DMS114 treated with DMSO at 0.1 percent for 48 hours (cell line): Measurements from ENCODE around the gene DENND6B.
"Not testable (repeated sequence)": the region's sequence is repeated elsewhere in the genome, so short reads cannot be mapped to it uniquely, and the experiment has no call there.

ENCODE experiments used
- DNase-seq: peaks from one replicate; lab custom pipeline; 2025; ENCODE audit not compliant: unreplicated experiment; lab: John Stamatoyannopoulos, UW

The DENND6B gene

GRCh38 chr22:50273781-50274180, 53.0 kb downstream of the DENND6B start:
- not testable (repeated sequence) for DNase-seq

GRCh38 chr22:50273352-50273751, 53.5 kb downstream of the DENND6B start:
- not testable (repeated sequence) for DNase-seq

- no peak for DNase-seq
Measured at GRCh38 chr22:50272044-50272802, 54.6 kb downstream of the DENND6B start.

GRCh38 chr22:50271519-50271970, 55.3 kb downstream of the DENND6B start:
- peak; percentile 27 for DNase-seq

GRCh38 chr22:50270666-50271394, 56.0 kb downstream of the DENND6B start:
- DNase-seq: no peak

GRCh38 chr22:50269970-50270665, 56.7 kb downstream of the DENND6B start, which contains the start of gene MAPK11:
Gene MAPK11 (minus strand): TSS chr22:50270380. CDS start chr22:50270292, 88 bp downstream.
- DNase-seq: peak; percentile 15

- DNase-seq: no peak
Measured at GRCh38 chr22:50269573-50269969, 57.2 kb downstream of the DENND6B start.

- DNase-seq: no peak
Measured at GRCh38 chr22:50268655-50269113, 58.1 kb downstream of the DENND6B start.

GRCh38 chr22:50267591-50268390, 59.0 kb downstream of the DENND6B start:
- DNase-seq: no peak

GRCh38 chr22:50266994-50267393, 59.8 kb downstream of the DENND6B start:
- DNase-seq: no peak

GRCh38 chr22:50264946-50265669, 61.7 kb downstream of the DENND6B start:
- no peak for DNase-seq

- DNase-seq: no peak
Measured at GRCh38 chr22:50264104-50264745, 62.6 kb downstream of the DENND6B start.

GRCh38 chr22:50262973-50263617, 63.7 kb downstream of the DENND6B start:
- DNase-seq: no peak

GRCh38 chr22:50262460-50262911, 64.3 kb downstream of the DENND6B start:
- no peak for DNase-seq

GRCh38 chr22:50261615-50262459, 65.0 kb downstream of the DENND6B start, which contains the start of gene MAPK12:
Gene MAPK12 (minus strand): TSS chr22:50261683. CDS start chr22:50261509, 174 bp downstream.
- no peak for DNase-seq

GRCh38 chr22:50260801-50261614, 65.8 kb downstream of the DENND6B start:
- no peak for DNase-seq

GRCh38 chr22:50260434-50260800, 66.4 kb downstream of the DENND6B start:
- DNase-seq: no peak
